GM15510 (cell line): ENCODE results near the gene LRCH3.

Experiments
- POLR2A ChIP-seq: IDR thresholded peaks from 3 replicates; pipeline ENCODE4 v1.6.1; 2011; ENCODE audit warnings: borderline replicate concordance; ENCODE audit not compliant: insufficient read length; ENCODE audit errors: extremely low read depth

The LRCH3 gene

DNA sequence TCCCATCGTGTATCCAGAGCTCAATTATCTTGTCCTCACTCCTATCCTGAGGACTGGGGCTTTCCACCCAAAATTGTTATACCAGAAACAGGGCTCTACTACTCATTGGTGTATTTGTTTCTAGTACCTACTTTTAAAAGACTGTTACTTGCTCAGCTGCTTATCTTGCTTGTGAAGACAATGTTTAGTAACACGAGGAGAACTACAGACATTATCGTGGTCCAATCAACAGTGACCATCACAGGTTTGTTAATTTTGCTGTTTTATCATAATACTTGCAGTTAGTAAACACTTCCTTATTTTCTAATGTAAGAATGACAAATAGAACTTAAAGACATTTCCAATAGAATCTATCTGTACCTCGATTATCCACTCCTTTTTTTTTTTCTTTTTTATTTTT, 13.5 kb downstream of the LRCH3 start:
- TF ChIP-seq POLR2A = no peak

GRCh38 chr3:197807969-197808587, 17.0 kb downstream of the LRCH3 start:
- TF ChIP-seq POLR2A = no peak

DNA sequence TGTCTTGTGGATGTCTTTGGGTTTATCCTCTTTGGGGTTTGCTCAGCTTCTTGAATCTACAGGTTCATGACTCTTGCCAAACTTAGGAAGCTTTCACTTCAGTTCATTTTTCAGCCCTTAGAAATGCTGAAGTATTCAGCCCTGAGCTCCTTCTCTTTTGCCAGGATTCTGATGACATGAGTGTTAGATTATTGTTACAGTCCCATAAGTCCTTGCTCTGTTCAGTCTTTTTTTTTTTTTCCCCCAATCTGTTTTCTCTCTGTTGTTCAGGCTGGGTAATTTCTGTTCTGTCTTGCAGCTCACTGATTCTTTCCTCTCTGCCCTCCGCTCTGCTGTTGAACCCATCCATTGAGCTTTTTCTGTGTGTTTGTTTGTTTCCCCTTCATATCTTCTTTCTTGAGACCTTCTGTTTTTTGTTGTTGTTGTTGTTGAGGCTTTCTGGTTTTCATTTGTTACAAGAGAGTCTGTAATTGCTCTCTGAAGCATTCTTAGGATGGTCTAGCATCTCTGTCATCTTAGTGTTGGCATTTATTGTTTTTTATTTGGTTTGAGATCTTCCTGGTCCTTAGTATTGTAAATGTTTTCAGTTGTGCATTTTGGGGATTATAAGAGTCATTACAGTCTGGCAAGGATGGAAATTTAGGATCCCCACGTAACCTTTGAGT, 18.4 kb downstream of the LRCH3 start:
- TF ChIP-seq POLR2A = no peak

DNA sequence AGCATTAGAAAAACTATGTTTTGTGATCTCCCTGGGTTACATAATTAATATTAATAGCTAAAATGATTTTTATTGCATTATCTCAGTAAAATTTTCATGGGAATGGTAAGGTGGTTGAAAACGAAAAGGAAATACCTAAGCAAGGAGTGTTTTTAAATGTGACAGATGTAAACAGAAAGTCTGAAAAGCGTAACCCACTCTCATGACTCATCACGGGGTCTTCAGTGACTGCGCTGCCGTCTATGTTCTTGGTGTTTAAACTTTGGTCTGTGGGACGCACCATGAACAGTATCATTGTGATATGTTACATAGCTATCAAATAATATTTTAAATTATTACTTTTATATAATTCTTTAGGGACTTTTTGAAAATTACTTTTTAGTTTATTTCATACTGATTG, 19.8 kb downstream of the LRCH3 start:
- TF ChIP-seq POLR2A = no peak

DNA sequence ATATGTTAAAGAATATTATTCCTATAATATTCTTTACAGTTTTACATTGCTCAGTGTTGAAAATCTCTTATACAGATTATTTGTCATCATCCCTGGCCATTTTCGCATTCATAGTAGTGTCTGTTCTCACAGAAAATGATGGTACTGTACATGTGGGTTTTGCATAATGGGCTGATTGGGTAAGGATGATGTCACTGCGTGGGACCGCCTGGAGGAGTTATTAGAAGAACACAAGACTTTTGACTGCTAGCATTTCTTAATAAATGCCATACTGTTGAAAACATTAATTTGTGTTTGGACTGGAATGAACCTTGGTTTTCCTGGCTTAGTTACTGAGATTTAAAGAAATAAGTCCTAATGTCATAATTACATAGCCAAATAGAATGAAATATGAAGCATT, 20.3 kb downstream of the LRCH3 start:
- TF ChIP-seq POLR2A = no peak

DNA sequence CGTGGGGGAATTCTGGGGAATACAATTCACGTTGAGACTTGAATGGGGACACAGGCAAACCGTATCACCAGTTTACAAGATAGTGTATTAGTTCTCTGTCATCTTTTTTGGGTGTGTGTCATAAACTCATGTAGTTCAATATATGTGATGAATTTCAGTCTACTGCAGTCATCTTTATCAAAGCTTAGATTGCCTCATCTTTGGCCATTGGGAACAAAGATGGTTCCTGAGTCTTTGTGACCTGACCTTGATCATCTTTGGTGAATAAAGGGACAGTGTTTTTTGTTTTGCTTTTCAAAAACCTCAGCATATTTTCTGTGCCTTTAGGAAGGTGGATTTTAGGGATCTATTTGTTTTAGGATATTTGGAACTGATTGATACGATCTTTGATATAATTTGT, 23.3 kb downstream of the LRCH3 start:
- TF ChIP-seq POLR2A = no peak

- no peak for TF ChIP-seq POLR2A
Measured at GRCh38 chr3:197820550-197821335, 29.7 kb downstream of the LRCH3 start.

GRCh38 chr3:197829397-197830045, 38.5 kb downstream of the LRCH3 start:
- TF ChIP-seq POLR2A = no peak

DNA sequence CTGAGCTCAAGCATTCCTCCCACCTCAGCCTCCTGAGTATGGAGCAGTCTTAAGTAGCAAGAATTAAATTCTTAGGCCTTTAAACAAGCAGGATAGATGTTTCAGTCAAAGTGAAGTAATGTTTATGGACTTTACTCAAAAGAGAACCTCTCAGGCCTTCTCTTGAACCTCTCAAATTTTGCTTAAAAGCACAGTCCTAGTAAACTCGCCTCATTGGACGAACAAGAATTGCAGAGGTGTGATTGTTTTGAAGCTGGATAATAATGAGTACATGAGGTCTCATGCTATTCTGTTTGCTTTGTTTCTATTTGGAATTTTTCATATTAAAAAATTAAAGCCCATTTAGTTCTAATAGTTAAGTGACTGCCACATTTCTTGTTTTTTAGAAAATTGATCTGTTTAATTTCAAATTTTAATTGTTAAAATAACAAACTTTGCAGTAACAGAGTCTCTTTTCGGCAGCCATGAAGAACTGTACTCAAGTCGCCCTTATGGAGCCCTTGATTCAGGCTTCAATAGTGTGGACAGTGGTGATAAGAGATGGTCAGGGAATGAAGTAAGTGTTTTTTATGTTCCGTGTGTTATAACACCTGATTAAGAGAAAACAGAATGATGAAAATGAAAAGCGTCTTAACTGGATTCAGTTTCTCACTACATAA, 39.4 kb downstream of the LRCH3 start:
- no peak for TF ChIP-seq POLR2A

GRCh38 chr3:197830967-197831313, 39.9 kb downstream of the LRCH3 start:
- no peak for TF ChIP-seq POLR2A

- TF ChIP-seq POLR2A = no peak
Measured at GRCh38 chr3:197833930-197834715, 43.1 kb downstream of the LRCH3 start.

DNA sequence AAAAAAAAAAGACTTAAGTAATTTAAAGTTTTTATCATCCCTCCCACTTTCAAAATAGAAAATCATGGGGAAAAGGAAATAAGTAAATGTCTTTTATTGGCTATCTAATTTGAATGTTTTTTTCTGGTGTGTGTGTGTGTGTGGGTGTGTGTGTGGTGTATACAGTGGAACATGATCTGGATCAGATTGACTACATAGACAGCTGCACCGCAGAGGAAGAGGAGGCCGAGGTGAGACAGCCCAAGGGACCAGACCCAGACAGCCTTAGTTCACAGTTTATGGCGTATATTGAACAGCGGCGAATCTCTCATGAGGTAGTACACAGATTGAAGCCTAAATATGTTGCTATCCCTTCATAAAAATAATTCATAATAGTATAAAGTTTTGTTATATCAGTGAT, 44.5 kb downstream of the LRCH3 start:
- TF ChIP-seq POLR2A = no peak

GRCh38 chr3:197836244-197836643, 45.2 kb downstream of the LRCH3 start:
- no peak for TF ChIP-seq POLR2A

- TF ChIP-seq POLR2A = no peak
Measured at GRCh38 chr3:197837282-197837681, 46.2 kb downstream of the LRCH3 start.

- no peak for TF ChIP-seq POLR2A
Measured at GRCh38 chr3:197841789-197842188, 50.7 kb downstream of the LRCH3 start.

DNA sequence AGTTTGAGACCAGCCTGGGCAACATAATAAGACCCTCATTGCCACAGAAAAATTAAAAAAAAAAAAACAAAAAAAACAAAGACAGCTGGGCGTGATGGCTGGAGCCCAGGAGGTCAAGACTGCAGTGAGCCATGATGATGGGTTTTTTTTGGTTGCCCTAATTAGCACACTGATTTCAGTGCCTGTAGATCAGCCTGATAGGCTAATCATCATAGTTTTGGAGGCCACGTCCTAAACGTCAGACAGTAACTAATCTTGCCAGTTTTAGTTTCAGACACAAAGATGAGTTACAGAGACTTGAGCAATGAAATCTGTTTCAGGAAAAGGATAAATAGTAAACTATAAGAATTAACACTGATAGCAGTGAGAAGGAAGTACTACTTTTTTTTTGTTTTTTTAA, 55.4 kb downstream of the LRCH3 start:
- TF ChIP-seq POLR2A = no peak
